Fibroblast of pulmonary artery (primary cell): Measurements from ENCODE around the gene P4HTM.
"Not testable (repeated sequence)": the region's sequence is repeated elsewhere in the genome, so short reads cannot be mapped to it uniquely, and the experiment has no call there.

ENCODE experiments used
- DNase-seq: peaks from one replicate; pipeline ENCODE4 v3.0.0-alpha.2; 2010; ENCODE audit warnings: low read depth
- H3K4me3 ChIP-seq: replicated peaks from 2 replicates; pipeline ENCODE4 v1.5.1; 2011; ENCODE audit warnings: low read depth, mild to moderate bottlenecking, control low read depth, low read length, moderate library complexity
- TF ChIP-seq, protein P1 (sequence below): IDR thresholded peaks from 2 replicates; pipeline ENCODE4 v1.5.1; 2011; ENCODE audit warnings: mild to moderate bottlenecking, control low read depth, low read length, inconsistent platforms; ENCODE audit errors: missing control alignments

Gene P4HTM

DNA sequence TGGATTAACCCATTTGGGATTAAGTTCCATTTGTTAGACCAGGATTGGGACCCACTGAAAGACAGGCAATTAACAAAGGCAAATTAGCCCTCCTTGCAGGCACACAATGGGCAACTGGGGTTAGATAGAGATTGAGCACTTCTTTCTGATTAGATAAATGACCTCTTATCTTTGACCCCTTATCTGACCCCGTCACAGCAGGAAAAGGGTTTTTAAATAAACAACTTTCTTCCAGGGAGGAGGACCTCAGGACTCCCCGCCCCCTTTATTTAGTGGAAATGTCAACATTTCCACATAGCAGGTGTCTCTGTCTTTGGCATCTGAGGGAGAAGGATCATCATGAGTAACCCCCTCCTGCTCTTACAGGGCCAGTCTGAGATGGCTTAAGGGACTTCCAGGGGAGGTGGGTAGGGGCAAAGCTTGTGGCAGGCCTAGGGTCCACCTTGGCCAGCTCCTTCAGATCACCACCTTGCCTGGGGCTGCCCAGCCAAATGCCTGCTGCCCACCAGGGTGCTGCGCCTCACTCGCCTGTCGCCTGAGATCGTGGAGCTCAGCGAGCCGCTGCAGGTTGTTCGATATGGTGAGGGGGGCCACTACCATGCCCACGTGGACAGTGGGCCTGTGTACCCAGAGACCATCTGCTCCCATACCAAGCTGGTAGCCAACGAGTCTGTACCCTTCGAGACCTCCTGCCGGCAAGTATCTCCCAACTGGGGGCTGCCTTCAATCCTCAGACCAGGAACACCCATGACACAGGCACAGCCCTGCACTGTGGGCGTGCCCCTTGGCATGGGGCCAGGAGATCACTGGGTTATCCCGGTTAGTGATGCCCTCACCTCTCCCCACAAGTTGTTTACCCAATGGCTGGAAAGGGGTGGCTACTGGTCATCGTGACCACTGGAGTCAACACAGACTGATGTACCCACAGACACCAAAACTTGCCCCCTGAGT is 14.6 kb downstream of the P4HTM start:
- no peak overlapping the region for H3K4me3 ChIP-seq
- TF ChIP-seq, protein P1, sequence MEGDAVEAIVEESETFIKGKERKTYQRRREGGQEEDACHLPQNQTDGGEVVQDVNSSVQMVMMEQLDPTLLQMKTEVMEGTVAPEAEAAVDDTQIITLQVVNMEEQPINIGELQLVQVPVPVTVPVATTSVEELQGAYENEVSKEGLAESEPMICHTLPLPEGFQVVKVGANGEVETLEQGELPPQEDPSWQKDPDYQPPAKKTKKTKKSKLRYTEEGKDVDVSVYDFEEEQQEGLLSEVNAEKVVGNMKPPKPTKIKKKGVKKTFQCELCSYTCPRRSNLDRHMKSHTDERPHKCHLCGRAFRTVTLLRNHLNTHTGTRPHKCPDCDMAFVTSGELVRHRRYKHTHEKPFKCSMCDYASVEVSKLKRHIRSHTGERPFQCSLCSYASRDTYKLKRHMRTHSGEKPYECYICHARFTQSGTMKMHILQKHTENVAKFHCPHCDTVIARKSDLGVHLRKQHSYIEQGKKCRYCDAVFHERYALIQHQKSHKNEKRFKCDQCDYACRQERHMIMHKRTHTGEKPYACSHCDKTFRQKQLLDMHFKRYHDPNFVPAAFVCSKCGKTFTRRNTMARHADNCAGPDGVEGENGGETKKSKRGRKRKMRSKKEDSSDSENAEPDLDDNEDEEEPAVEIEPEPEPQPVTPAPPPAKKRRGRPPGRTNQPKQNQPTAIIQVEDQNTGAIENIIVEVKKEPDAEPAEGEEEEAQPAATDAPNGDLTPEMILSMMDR, result no peak
- no peak for DNase-seq

DNA sequence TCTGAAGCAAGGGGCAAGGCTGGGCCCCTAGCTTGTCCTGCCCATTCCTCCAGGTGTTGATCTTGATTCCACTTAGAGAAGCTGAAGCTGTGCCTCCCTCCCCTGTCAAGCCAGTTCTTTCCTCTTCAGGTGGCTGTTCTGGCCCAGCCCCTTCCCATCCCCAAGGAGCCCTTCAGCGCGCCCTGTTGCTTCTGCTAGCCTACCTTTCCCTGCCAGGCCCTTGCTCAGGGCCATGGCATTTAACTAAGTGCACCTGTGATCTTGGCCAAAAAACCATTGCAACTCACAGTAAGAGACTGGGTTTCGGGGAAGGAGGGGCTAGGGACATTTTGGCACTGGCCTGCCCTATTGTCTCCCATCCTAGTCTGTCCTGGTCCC is 15.3 kb downstream of the P4HTM start:
- no peak for DNase-seq
- TF ChIP-seq, protein P1, result no peak
- no peak overlapping the region for H3K4me3 ChIP-seq

DNA sequence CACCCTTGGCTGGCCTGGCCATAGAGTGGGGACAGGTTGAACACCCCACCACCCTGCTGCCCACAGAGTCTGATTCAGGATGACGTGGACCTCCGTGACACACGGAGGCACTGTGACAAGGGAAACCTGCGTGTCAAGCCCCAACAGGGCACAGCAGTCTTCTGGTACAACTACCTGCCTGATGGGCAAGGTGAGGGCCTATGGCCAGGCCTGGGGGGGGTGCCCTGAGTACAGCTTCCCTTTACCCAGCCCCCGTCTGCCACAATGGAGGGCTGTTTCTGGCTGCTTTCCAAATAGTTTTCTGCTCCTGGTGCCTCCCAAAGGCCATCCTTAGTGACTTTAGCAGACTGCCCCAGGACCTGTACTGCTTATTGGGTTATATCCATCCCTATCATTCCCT is 16.0 kb downstream of the P4HTM start:
- TF ChIP-seq, protein P1, result no peak
- peak overlapping the region; percentile 89 for H3K4me3 ChIP-seq
- DNase-seq, result no peak

DNA sequence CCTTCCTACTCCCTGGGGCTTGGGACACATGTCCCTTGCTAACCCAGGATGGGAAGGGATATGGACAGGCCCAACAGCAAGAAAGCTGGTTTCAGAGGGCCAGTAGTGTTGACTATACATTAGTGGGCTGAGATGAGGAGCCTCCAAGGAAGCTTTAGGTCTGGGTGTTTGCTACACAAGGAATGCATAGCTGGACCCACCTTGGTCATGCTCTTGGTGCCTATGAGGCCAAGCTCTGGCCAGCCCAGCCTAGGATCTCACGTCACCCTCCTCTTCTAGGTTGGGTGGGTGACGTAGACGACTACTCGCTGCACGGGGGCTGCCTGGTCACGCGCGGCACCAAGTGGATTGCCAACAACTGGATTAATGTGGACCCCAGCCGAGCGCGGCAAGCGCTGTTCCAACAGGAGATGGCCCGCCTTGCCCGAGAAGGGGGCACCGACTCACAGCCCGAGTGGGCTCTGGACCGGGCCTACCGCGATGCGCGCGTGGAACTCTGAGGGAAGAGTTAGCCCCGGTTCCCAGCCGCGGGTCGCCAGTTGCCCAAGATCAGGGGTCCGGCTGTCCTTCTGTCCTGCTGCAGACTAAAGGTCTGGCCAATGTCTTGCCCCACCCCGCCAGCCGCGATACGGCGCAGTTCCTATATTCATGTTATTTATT is 16.5 kb downstream of the P4HTM start:
- TF ChIP-seq, protein P1, result no peak
- peak; percentile 63 for DNase-seq
- peak overlapping the region; percentile 89 for H3K4me3 ChIP-seq

DNA sequence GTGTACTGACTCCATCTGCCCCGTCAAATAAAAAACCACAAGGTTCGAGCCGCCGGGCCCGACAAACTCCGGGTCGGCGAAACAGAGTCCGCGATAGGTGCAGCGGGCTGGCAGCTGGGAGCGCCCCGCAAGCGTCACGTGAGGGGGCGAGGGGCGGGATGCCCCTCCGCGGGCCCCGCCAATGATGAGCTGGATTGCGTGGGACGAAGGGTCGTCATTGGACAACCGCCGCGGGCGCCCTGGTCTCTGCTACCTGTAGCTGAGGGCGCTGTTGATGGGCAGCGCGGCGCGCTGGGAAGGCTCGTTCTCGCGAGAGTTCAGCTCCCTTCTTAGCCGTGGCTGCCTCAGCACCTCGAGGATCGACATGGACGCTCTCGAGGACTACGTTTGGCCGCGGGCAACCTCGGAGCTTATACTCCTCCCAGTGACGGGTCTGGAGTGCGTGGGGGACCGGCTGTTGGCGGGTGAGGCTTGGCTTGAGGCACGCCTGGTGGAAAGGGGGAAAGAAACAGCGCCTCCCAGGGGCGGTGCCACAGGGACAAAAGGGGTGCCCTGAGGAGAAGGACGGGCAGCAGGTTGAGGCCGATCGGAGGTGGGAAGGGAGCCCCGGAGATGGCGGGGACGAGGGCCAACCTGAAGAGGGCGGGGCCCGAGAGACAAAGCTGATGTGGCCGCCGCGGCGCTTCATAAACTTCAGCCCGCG is 17.2 kb downstream of the P4HTM start, which contains the start of gene WDR6:
Gene WDR6 (plus strand): TSS at position 324 of the 703 bp plus-strand sequence. CDS start 41 bp downstream, at position 365.
- H3K4me3 ChIP-seq, result peak within 1 kb of the TSS; percentile 89
- peak; percentile 99 for DNase-seq
- TF ChIP-seq, protein P1, result peak; percentile 30

DNA sequence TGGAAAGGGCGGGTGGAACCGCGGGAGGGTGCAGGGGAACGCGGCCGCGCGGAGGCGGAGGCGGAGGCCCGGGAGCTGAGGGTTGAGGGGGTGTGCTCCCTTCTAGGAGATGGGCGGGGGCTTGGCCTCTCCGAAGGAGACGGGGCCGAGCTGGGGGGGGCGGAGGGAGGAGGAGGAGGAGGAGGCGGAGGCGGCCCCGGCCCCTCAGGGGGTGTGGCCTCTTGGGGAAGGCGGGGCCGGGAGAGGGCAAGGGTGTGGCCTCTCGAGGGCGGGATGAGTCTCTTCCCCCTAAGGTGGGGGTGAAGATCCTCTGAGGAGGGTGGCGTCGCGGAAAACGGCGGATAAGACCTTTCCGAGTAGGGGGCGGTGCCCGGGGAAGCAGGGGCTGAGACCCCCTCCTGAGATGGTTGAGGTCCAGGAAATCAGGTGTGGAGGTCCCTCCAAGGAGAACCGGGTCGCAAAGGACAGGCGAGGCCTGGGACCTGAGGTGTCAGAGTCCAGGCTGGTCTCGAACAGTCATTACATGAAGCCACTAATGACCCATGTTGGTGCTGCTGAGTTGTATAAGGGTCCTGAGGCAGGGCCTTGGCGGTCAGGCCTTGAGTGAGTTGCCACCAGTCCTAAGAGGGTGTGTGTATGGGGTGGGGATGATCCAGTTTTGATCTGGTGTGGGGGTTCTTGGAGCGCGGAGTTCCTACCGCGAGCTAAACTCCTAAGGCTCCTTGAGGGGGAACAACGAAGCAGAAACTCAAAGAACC is 17.9 kb downstream of the P4HTM start:
- TF ChIP-seq, protein P1, result no peak
- peak overlapping the region; percentile 89 for H3K4me3 ChIP-seq
- DNase-seq, result peak; percentile 84

DNA sequence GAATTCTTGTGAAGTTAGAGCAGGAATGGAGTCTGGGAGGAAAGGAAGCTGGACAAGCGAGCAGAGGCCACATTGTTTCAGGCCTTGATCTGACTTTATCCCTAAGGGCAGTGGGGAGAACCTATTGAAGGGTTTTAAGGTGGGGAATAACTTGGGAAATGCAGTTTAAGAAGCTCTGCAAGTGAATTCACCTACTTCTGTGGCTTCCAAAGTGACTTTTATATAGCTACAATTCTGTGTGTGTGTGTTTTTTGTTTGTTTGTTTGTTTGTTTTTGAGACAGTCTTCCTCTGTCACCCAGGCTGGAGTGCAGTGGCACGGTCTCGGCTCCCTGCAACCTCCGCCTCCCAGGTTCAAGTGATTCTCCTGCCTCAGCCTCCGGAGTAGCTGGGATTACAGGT is 18.6 kb downstream of the P4HTM start:
- peak overlapping the region; percentile 89 for H3K4me3 ChIP-seq
- not testable (repeated sequence) for DNase-seq
